GM19193 (cell line): ENCODE data around the gene PRAME.

ENCODE experiments used
- POLR2A ChIP-seq: IDR thresholded peaks from 4 replicates; pipeline ENCODE4 v1.6.1; 2011; ENCODE audit not compliant: insufficient read depth, insufficient read length; ENCODE audit errors: extremely low read depth

The PRAME gene

DNA sequence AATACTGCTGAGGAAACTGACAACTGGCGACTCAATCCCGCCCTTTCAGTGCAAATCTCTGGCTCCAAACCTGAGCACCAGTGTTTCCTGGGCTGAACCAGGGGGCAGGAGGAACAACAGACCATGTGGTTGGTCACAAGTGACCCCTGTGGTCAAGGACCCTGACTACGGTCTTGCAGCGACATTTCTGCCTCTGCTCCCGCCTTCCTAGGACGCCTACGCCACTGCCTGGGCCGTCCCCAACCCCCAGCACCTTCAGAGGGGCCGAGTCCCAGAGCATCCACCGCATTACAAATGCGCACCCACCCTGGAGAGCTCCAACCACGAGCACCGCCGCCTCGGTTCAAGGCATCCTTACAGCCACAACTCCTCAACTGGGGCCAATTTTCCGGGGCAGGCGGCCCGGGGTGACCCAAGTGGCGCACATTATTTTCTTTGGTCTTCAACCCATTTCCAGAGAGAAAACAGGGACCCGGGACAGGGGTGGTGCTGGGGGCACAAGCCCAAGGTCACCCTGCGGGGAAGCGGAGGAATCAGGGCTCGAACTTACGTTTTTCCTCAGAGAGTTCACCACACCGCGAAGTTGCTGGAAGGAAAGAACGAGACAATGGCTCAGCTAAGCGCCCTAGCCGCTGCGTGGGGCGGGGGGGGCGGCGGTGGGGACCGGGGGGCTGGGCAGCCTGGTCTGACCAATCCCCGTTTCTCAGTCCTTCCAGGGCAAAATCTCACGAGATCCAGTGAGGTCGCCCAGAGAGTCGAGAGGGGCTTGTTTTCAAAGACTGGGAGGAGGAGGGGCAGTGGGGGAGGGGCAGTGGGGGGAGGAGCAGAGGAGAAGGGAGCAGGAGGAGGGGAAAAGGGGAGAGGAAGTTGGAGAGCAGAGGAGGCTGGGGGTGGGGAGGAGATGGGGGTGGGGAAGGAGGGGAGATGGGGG is 1.8 kb downstream of the PRAME start:
- TF ChIP-seq POLR2A: no peak

DNA sequence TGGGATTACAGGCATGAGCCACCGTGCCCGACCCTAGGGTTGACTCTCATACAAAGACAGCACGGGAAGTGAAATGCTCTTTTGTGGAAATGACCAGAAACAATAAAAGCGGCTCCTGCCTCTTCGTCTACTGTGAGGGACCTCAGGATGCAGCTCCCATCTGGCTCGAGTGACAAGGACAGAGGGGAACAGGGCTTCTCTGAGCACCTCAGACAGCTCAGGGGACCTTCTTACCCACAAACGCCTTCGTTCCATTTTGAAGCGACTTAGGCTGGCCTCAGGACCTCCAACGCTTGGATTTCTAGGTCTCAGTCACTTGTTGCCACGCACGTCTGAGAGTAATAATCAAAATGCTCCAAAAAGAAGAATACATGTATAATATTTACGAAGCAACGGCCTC is 2.5 kb downstream of the PRAME start:
- no peak for TF ChIP-seq POLR2A

DNA sequence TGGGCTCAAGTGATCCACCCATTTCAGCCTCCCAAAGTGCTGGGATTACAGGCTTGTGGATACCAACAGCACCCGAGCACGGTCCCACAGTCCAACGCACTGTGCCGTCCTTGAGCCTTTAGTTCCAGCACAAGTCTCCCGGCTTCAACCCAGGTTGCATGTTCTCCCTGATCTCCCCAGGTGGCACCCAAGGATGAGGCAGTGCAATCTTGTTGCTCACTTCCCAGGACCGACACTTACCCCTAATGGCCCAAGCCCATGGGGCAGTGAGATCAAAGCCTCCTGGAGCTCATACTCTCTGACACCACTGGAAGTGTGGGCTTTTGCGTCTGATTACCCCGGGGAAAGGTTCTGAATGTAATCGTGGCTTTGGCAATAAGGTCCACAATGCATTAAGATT is 3.5 kb downstream of the PRAME start:
- TF ChIP-seq POLR2A: no peak

DNA sequence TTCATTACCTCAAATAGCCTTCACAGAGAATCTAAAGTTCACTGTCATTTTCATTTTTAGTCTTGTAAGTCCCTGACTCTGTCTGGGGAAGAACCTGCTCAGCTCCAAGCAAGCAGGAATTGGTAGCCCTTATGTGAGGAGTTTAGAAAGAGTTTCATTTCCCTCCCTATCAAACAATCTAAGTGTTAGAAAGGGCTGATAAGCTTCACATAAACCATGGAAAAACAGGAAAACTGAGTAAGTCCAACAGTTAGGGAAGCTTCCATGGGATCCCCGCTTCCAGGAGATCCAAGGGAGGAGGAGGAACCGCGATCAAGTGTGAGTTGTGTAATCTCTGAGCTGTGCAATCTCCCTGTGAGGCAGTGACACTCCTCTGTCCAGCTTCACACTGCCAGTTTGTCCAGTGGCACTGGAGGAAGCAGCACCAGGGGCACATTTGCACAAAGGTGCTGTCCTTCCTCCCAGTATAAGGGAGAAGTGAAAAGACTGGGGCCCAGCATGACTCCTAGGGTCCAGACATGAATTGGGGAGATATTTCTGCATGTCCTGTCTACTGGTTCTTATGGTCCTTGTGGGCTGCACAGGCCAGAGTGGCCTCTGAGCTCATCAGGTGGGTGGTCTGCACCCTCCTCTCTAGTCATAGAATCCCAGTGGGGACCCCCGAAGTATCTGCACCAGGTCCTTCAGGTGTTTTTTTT is 4.3 kb downstream of the PRAME start:
- no peak for TF ChIP-seq POLR2A

DNA sequence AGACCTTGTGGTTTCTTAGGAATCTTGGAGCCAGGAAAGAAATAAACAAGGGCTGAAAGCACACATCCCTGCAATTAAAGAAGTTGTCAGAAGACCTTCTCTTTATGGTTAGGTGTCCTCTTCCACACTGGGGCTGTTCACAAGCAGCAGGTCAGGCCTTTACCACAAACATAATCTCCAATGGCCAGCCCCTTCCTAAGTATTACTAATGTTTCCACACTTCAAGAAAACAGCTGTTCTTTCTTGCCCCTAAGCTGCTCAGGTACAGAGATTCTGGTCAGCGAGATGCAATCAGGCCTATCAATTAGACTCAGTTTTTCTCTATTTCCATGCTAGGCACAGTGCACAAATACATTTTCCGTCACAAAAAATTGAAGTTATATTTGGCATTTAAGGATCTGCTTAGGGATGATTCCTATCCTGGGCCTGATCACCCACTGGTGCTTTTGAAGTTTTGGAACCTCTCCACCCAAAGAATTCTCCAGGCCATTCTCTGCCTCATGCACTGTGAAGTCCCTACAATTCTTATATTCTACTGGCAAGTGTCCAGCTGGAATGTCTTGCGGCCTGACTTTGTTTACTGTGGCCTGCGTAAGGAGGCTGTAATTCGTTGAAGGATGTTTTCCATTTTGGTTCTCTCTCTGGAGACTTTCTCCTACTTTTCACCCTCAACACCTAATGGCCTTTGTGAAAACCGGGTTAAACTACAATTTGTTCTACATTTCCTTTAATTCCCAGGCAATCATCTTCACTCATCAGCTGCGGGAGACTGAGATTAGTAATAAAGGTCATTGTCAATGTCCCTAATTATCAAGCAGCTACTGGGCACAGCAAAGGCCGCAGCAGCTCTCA is 5.1 kb downstream of the PRAME start:
- TF ChIP-seq POLR2A: no peak

DNA sequence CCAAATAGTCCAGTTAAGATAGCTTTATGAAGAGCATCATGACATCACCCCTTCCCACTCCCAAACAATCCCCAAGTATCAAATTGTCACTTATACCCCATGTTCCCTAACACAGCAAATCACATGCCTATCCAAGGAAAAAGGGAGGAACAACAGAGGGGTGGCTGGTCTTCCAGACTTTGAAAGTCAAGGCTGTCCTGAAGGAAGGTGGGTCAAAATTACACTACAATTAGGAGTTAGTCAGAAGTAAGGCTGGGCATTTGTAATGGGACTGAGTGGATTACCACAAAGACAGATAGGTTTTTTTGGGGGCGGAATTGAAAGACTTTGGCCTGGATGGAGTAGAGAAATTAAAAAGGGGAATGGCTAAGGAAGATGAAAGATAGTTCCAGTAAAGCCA is 5.9 kb downstream of the PRAME start:
- TF ChIP-seq POLR2A: no peak

GRCh38 chr22:22552630-22553029 is 6.4 kb downstream of the PRAME start:
- no peak for TF ChIP-seq POLR2A

- TF ChIP-seq POLR2A: no peak
Measured at GRCh38 chr22:22550789-22551434, 8.2 kb downstream of the PRAME start.

DNA sequence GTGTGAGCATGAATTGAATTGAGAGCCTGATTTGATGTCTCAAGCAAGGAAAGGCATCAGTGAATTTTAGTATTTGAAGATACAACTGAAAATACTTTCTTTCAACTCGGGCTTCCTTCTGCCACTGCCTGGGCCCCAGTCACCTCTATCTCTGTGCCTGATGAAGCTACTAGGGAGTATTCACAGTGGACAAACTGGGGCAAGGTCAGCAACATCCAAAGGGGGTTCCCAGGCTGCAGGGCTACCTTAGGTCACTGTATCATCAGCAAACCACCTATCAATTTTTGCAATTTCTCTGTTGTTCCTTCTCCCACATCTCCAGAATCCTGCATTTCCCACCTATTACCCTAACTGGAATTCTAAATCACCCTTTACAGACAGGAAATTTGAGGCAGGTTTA is 10.2 kb downstream of the PRAME start:
- no peak for TF ChIP-seq POLR2A

- no peak for TF ChIP-seq POLR2A
Measured at GRCh38 chr22:22548317-22548716, 10.7 kb downstream of the PRAME start.

- no peak for TF ChIP-seq POLR2A
Measured at GRCh38 chr22:22547692-22548300, 11.3 kb downstream of the PRAME start.

- no peak for TF ChIP-seq POLR2A
Measured at GRCh38 chr22:22547226-22547625, 11.8 kb downstream of the PRAME start.

GRCh38 chr22:22546490-22546889 is 12.6 kb downstream of the PRAME start:
- no peak for TF ChIP-seq POLR2A

DNA sequence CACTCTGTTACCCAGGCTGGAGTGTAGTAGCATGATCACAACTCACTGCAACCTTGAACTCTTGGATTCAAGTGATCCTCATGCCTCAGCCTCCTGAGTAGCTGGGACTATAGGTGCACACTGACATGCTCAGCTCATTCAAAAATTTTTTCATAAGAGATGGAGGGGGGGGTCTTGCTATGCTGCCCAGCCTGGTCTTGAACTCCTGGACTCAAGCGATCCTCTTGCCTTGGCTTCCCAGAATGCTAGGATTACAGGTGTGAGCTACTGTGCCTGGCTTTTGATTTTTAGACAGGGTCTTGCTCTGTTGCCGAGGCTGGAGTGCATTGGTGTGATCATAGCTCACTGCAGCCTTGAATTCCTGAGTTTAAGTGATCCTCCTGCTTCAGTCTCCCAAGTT is 14.0 kb downstream of the PRAME start:
- no peak for TF ChIP-seq POLR2A

- no peak for TF ChIP-seq POLR2A
Measured at GRCh38 chr22:22538226-22538989, 20.7 kb downstream of the PRAME start.
